ENCODE results near the gene ADGRF4. TPM values are rescaled to one million over a fixed set of nuclear protein-coding genes. Genes with fewer than 3 reads are reported as not detected.

The ADGRF4 gene
- total RNA-seq, 4 donors from 2014 or later: 53.5 to 60.1 (median 58.3) TPM

DNA sequence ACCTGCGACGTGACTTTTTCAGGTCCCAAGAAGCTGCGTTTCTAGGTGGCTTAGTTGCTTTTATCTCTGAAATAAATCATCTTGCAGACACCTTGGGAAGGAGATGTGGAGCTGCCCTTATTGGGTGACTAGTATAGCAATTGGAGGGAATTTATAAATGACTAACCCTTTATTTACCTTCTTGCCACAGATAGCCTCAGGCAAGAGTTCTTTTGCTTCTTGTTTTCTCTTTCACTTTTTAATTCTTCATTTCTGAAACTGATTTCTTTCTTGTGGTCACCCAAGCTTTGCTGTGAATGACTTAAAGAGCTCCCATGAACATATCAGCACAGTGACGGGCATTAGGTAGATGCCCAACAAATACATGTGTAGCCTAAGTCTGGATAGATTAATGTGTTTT, 3.0 kb downstream of the ADGRF4 start:
- 33 to 39% methylated on average over 4 of the region's 4 CpGs for WGBS, 2 donors
- TF ChIP-seq, protein P1, sequence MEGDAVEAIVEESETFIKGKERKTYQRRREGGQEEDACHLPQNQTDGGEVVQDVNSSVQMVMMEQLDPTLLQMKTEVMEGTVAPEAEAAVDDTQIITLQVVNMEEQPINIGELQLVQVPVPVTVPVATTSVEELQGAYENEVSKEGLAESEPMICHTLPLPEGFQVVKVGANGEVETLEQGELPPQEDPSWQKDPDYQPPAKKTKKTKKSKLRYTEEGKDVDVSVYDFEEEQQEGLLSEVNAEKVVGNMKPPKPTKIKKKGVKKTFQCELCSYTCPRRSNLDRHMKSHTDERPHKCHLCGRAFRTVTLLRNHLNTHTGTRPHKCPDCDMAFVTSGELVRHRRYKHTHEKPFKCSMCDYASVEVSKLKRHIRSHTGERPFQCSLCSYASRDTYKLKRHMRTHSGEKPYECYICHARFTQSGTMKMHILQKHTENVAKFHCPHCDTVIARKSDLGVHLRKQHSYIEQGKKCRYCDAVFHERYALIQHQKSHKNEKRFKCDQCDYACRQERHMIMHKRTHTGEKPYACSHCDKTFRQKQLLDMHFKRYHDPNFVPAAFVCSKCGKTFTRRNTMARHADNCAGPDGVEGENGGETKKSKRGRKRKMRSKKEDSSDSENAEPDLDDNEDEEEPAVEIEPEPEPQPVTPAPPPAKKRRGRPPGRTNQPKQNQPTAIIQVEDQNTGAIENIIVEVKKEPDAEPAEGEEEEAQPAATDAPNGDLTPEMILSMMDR (IDR thresholded peaks at IDR 0.05): no peak
- no peak for TF ChIP-seq POLR2A (IDR thresholded peaks at IDR 0.05)
- intact Hi-C loops (cut with DNase I; ENCODE audit: low total_unique reads): no loop called here
- DNase-seq (ENCODE audit: low spot score in 2 of 2): no peak
- no peak overlapping the region for H3K4me3 ChIP-seq (ENCODE audit: low read depth, poor library complexity, severe bottlenecking)

DNA sequence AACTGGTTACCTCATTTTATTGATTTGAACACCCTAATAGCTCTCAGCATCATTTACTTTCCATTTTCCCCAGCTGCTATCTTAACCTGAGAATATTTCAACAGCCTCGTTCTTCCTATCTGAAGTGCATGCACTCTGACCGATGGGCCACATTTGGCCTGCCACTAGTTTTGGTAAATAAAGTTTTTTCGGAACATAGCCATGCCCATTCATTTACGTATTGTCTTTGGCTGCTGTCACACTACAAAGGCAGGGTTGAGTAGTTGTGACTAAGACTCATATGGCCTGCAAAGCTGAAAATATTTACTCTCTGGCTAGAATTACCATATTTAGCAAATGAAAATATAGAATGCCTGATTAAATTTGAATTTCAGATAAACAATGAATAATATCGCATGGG, 10.8 kb downstream of the ADGRF4 start:
- DNase-seq (ENCODE audit: low spot score in 2 of 2): no peak
- WGBS, 2 donors: 89 to 93% methylated on average over 5 of the region's 5 CpGs
- no peak overlapping the region for H3K4me3 ChIP-seq (ENCODE audit: low read depth, poor library complexity, severe bottlenecking)
- no peak for TF ChIP-seq POLR2A (IDR thresholded peaks at IDR 0.05)
- TF ChIP-seq, protein P1 (IDR thresholded peaks at IDR 0.05): no peak
- intact Hi-C loops (cut with DNase I; ENCODE audit: low total_unique reads): no loop called here

DNA sequence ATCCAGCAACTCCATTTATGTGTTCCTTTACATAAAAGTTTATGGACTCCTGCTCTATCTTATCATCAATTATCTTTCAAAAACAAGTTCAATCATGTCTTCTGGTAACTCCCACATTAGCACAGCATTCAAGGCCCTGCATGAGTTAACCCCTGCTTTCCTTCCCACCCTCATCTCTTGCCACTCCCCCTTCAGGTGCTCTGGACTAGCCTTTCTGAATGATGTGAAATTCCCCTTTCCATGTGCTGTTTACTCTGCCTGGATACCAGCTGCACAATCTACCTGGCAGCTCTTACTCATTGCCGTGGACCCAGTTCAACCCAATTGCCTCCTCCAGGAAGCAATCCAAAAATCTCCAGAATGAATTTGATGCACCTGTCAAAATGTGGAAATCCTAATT, 11.9 kb downstream of the ADGRF4 start:
- no peak for TF ChIP-seq POLR2A (IDR thresholded peaks at IDR 0.05)
- TF ChIP-seq, protein P1 (IDR thresholded peaks at IDR 0.05): no peak
- intact Hi-C loops (cut with DNase I; ENCODE audit: low total_unique reads): no loop called here
- DNase-seq (ENCODE audit: low spot score in 2 of 2): no peak
- 58 to 67% methylated on average over 1 of the region's 1 CpG for WGBS, 2 donors
- H3K4me3 ChIP-seq (ENCODE audit: low read depth, poor library complexity, severe bottlenecking): no peak overlapping the region

DNA sequence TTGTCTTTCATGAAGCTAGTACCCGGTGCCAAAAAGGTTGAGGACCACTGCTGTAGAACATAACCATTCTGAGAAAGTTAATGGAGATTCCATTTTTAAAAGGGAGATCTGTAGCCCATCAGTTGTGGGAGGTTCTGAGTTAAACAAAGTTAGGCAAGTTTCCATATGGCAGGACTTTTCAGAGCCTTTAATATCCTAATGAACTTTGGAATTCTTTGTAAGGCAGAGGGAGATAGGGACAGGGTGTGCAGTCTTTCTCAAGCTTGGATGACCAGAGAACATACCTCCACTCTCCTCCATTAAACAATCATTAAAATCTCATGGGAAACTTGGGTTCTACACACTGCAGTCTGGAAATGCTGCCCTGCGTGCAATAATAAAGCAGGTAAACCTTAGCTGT, 14.8 kb downstream of the ADGRF4 start:
- no peak for DNase-seq (ENCODE audit: low spot score in 2 of 2)
- 90 to 97% methylated on average over 2 of the region's 2 CpGs for WGBS, 2 donors
- TF ChIP-seq, protein P1 (IDR thresholded peaks at IDR 0.05): no peak
- no peak for TF ChIP-seq POLR2A (IDR thresholded peaks at IDR 0.05)
- H3K4me3 ChIP-seq (ENCODE audit: low read depth, poor library complexity, severe bottlenecking): no peak overlapping the region
- intact Hi-C loops (cut with DNase I; ENCODE audit: low total_unique reads): no loop called here

DNA sequence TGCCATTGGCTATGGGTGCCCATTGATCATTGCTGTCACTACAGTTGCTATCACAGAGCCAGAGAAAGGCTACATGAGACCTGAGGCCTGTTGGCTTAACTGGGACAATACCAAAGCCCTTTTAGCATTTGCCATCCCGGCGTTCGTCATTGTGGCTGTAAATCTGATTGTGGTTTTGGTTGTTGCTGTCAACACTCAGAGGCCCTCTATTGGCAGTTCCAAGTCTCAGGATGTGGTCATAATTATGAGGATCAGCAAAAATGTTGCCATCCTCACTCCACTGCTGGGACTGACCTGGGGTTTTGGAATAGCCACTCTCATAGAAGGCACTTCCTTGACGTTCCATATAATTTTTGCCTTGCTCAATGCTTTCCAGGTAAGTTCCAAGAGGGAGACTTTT, 16.4 kb downstream of the ADGRF4 start:
- no peak overlapping the region for H3K4me3 ChIP-seq (ENCODE audit: low read depth, poor library complexity, severe bottlenecking)
- TF ChIP-seq, protein P1 (IDR thresholded peaks at IDR 0.05): no peak
- no peak for TF ChIP-seq POLR2A (IDR thresholded peaks at IDR 0.05)
- intact Hi-C loops (cut with DNase I; ENCODE audit: low total_unique reads): no loop called here
- DNase-seq (ENCODE audit: low spot score in 2 of 2): no peak
- 64 to 75% methylated on average over 4 of the region's 4 CpGs for WGBS, 2 donors

DNA sequence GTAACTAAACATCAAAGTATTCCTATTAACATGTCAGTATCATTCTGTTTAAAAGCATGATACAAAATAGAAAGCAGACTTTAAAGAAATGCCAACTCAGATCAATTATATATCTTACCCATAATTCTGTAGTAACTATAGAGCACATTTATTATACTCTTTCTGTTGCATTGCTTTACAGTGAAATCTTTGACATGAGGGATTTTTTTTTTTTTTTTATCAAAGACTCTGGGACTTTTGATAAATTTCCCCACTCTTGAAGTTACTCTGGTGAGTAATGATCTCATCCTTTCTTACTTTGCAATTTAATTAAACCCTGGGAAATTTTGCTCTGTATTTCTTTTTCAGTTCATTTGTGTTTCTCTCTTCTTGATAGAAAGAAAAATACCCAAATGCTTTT, 17.4 kb downstream of the ADGRF4 start:
- no peak for DNase-seq (ENCODE audit: low spot score in 2 of 2)
- intact Hi-C loops (cut with DNase I; ENCODE audit: low total_unique reads): no loop called here
- no peak overlapping the region for H3K4me3 ChIP-seq (ENCODE audit: low read depth, poor library complexity, severe bottlenecking)
- TF ChIP-seq POLR2A (IDR thresholded peaks at IDR 0.05): no peak
- TF ChIP-seq, protein P1 (IDR thresholded peaks at IDR 0.05): no peak
